H1 (cell line): ENCODE measurements around the gene MRE11.

Experiments
- CTCF ChIP-seq, 3 experiments: IDR thresholded peaks; 1 replicate in 2 of 3; 2 replicates in 1 of 3; pipeline versions ENCODE4 v1.5.1 to v1.6.1; 2011; ENCODE audit warnings: low read length in 3 of 3, mild to moderate bottlenecking in 3 of 3, inconsistent platforms in 2 of 3, low read depth in 1 of 3, moderate library complexity in 1 of 3; ENCODE audit not compliant: insufficient read depth in 1 of 3; ENCODE audit errors: control extremely low read depth in 1 of 3
- MAX ChIP-seq: IDR thresholded peaks from 2 replicates; pipeline ENCODE4 v1.6.1; 2012; ENCODE audit warnings: inconsistent platforms
- POLR2A ChIP-seq, 2 experiments: IDR thresholded peaks; 1 replicate in 1 of 2; 2 replicates in 1 of 2; pipeline ENCODE4 v1.6.1; 2011; ENCODE audit warnings: low read depth in 2 of 2, low read length in 2 of 2, mild to moderate bottlenecking in 2 of 2; ENCODE audit errors: control extremely low read depth in 1 of 2
- RAD21 ChIP-seq, 2 experiments: IDR thresholded peaks in 1 of 2; conservative IDR thresholded peaks in 1 of 2; 2 replicates each; pipeline ENCODE4 v1.6.1; 2011; ENCODE audit warnings: low read depth in 2 of 2, low read length in 2 of 2, improper control_type of control experiment in 1 of 2, inconsistent platforms in 1 of 2, mild to moderate bottlenecking in 1 of 2, moderate library complexity in 1 of 2
- RFX5 ChIP-seq: IDR thresholded peaks from 2 replicates; pipeline ENCODE4 v1.6.1; 2011; ENCODE audit warnings: low read depth, low read length, improper control_type of control experiment, borderline replicate concordance

- no peak for TF ChIP-seq RFX5
- no peak for TF ChIP-seq MAX
- no peak for TF ChIP-seq POLR2A (IDR thresholded peaks at IDR 0.05; ENCODE audit: control extremely low read depth in 1 of 2, low read depth in 2 of 2, low read length in 2 of 2)
- no peak for TF ChIP-seq RAD21 (IDR thresholded peaks at IDR 0.05 in 1 of 2, conservative IDR thresholded peaks at IDR 0.05 in 1 of 2; ENCODE audit: low read depth in 2 of 2, low read length in 2 of 2)
- TF ChIP-seq CTCF (IDR thresholded peaks at IDR 0.05; ENCODE audit: control extremely low read depth in 1 of 3, insufficient read depth in 1 of 3, low read depth in 1 of 3, low read length in 3 of 3): no peak
Observed at GRCh38 chr11:94400050-94400449, 93.6 kb downstream of the MRE11 start.
